ENCODE results near the gene PLA2G7.

The PLA2G7 gene

DNA sequence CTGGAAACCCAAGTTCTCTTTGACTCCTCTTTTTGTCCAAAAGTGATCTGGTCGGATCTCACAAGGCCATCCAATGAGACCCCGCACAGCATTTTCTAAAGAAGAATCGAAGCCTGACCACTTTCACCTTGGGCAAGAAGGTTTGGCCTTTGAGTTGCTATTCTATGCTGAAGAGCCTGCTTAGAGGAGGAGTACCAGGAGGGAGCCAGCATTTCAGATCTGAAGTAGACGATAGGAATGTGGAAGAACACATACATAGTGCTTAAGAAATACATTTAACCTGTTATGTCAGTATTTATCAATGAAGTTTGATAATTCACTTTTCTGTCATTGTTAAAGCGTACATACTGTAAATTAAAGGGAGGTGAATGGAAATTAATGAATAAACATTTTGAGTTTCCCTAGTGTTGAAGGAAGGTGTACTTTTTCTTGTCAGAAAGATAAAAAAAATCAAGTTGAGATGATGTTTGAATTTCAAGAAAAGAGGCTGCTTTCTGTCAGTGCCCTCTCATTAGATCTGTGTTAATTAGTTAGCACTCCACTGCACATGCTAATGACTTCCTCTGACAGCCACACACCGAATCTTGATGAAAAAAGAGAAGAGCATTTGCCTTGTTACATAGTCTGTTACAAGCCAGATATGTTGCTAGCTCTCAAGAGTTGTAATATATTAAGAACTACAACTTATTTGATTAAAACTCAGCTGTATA is 58.4 kb downstream of the PLA2G7 start:
- Histone ChIP-seq H3K4me3 (no peak overlapping the region), H3K27ac (no peak overlapping the region)
- DNase-seq (ENCODE audit: low spot score): no peak
- TF ChIP-seq, protein P1, sequence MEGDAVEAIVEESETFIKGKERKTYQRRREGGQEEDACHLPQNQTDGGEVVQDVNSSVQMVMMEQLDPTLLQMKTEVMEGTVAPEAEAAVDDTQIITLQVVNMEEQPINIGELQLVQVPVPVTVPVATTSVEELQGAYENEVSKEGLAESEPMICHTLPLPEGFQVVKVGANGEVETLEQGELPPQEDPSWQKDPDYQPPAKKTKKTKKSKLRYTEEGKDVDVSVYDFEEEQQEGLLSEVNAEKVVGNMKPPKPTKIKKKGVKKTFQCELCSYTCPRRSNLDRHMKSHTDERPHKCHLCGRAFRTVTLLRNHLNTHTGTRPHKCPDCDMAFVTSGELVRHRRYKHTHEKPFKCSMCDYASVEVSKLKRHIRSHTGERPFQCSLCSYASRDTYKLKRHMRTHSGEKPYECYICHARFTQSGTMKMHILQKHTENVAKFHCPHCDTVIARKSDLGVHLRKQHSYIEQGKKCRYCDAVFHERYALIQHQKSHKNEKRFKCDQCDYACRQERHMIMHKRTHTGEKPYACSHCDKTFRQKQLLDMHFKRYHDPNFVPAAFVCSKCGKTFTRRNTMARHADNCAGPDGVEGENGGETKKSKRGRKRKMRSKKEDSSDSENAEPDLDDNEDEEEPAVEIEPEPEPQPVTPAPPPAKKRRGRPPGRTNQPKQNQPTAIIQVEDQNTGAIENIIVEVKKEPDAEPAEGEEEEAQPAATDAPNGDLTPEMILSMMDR (IDR thresholded peaks at IDR 0.05): no peak

DNA sequence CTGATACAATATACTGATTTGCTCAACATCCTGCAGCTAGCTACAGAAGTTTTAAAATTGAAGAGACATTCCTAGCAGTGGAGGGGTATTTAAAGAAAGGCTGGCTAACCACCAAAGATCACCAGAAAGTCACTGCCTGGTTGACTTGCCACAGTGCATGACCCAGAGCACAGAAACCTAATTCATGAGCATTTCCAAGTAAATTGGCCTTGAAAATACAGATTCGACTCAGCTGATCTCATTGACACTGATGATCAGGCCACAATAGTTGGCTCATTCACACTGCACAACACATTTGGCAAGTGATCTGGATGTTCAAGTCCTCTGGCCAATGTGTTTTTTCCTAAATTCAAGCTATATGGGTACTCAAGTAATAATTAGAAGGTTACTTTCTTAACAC is 60.8 kb downstream of the PLA2G7 start:
- no peak overlapping the region for H3K27ac ChIP-seq
- no peak for DNase-seq (ENCODE audit: low spot score)
- no peak overlapping the region for H3K4me3 ChIP-seq
- TF ChIP-seq, protein P1 (IDR thresholded peaks at IDR 0.05): no peak

DNA sequence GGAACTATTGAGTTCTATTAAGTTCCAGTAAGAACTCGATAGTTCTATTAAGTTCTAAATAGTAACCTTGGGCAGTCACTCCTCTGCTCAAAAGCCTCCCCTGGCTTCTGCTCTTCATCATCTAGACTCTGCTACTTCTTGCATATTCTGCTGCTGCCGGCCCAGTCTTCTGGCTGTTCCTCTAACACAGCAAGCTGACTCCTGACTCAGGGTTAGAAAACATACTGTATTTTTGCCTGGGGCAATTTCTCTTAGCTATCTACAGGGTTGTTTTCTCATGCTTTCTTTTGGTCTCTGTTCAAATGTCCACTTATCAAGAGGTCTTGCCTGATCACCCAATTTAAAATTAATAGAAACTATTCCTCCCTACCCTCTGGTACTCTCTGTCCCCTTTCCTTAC is 67.8 kb downstream of the PLA2G7 start:
- Histone ChIP-seq H3K4me3 (no peak overlapping the region), H3K27ac (no peak overlapping the region)
- no peak for DNase-seq (ENCODE audit: low spot score)
- TF ChIP-seq, protein P1 (IDR thresholded peaks at IDR 0.05): no peak

DNA sequence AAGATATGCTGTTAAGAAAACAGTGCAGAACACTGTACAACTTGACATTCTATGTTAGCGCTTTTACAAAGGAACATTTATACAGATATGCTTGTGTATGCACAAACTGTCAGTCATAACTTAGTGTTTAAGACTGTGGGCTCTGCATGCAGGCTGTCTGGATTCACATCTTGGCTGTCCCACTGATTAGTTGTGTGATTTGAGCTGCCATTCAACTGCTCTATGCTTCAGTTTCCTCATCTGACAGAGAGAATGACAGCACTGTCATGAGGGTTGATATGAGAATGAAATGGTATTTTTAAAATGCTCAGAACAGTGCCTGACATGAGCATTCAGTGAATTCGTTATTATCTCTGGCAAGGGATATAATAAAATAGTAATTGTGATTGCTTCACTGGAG is 73.7 kb downstream of the PLA2G7 start:
- TF ChIP-seq, protein P1 (IDR thresholded peaks at IDR 0.05): no peak
- H3K4me3 ChIP-seq: no peak overlapping the region
- DNase-seq (ENCODE audit: low spot score): no peak
- no peak overlapping the region for H3K27ac ChIP-seq

DNA sequence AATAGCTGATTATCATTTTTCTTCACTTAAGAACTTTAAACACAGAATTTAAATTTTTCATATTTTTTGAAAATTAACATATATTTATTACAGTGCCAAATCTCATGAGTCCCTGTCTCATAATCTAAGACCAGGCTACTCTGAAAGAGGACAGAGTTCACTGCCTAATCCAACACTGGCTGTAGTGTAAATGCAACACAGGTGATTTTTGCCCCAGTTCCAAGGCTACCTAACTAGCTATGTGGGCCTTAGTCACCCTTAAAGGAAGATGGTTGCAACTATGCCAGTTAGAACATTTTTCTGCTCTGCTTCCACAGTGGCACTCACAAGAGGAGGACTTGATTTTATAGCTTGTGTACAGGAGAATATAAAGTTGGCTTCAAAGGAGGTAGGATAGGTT is 77.5 kb downstream of the PLA2G7 start:
- H3K4me3 ChIP-seq: no peak overlapping the region
- no peak overlapping the region for H3K27ac ChIP-seq
- DNase-seq (ENCODE audit: low spot score): no peak
- TF ChIP-seq, protein P1 (IDR thresholded peaks at IDR 0.05): no peak

DNA sequence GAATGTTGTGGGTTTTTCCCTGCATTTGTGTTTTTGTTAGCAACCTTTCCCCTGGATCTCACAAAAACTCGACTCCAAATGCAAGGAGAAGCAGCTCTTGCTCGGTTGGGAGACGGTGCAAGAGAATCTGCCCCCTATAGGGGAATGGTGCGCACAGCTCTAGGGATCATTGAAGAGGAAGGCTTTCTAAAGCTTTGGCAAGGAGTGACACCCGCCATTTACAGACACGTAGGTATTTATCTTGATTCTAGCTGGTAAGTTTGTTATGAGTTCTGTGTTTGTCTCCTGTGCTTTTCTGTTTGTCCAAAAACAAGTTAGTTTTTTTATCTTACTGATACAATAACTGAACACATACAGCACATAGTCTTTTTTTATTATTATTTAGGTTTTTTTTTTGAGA is 79.4 kb downstream of the PLA2G7 start:
- H3K4me3 ChIP-seq: no peak overlapping the region
- TF ChIP-seq, protein P1 (IDR thresholded peaks at IDR 0.05): no peak
- DNase-seq (ENCODE audit: low spot score): no peak
- H3K27ac ChIP-seq: no peak overlapping the region

Measured in coronary artery (tissue), 2 donors.